Measurements from ENCODE around the gene MYL3.

The MYL3 gene

GRCh38 chr3:46860017-46860809 lies 3.0 kb downstream of the MYL3 start:
- Histone ChIP-seq H3K9me3 (ENCODE audit: control insufficient read depth in 1 of 2, low read length in 2 of 2) (no peaks in the 10 kb centered on the region), H3K27me3 (ENCODE audit: control insufficient read depth in 1 of 2, insufficient read depth in 2 of 2, low read length in 2 of 2) (peaks cover 0 to 2% of the 10 kb centered on the region in 2 donors), H3K27ac (ENCODE audit: low read depth, low read length) (no peak overlapping the region), H3K4me1 (ENCODE audit: control insufficient read depth in 1 of 2, insufficient read depth in 2 of 2, low read length in 2 of 2) (no peaks in the 10 kb centered on the region), H3K4me3 (ENCODE audit: low read depth in 1 of 2, low read length in 2 of 2) (no peak overlapping the region), H3K9ac (ENCODE audit: low read depth in 1 of 2, low read length in 2 of 2) (no peak overlapping the region), H3K36me3 (ENCODE audit: control insufficient read depth in 1 of 2, insufficient read depth in 2 of 2, low read length in 2 of 2) (no peaks in the 10 kb centered on the region)

- Histone ChIP-seq H3K36me3 (ENCODE audit: control insufficient read depth in 1 of 2, insufficient read depth in 2 of 2, low read length in 2 of 2) (no peaks in the 10 kb centered on the region), H3K9me3 (ENCODE audit: control insufficient read depth in 1 of 2, low read length in 2 of 2) (no peaks in the 10 kb centered on the region), H3K4me3 (ENCODE audit: low read depth in 1 of 2, low read length in 2 of 2) (no peak overlapping the region), H3K4me1 (ENCODE audit: control insufficient read depth in 1 of 2, insufficient read depth in 2 of 2, low read length in 2 of 2) (no peaks in the 10 kb centered on the region), H3K9ac (ENCODE audit: low read depth in 1 of 2, low read length in 2 of 2) (no peak overlapping the region), H3K27me3 (ENCODE audit: control insufficient read depth in 1 of 2, insufficient read depth in 2 of 2, low read length in 2 of 2) (peaks cover 0 to 2% of the 10 kb centered on the region in 2 donors), H3K27ac (ENCODE audit: low read depth, low read length) (no peak overlapping the region)
Measured at GRCh38 chr3:46859001-46859710, 4.1 kb downstream of the MYL3 start.

GRCh38 chr3:46858456-46858855 lies 4.8 kb downstream of the MYL3 start:
- H3K9ac ChIP-seq (ENCODE audit: low read depth in 1 of 2, low read length in 2 of 2): no peak overlapping the region
- no peak overlapping the region for H3K4me3 ChIP-seq (ENCODE audit: low read depth in 1 of 2, low read length in 2 of 2)
- no peaks in the 10 kb centered on the region for H3K9me3 ChIP-seq (ENCODE audit: control insufficient read depth in 1 of 2, low read length in 2 of 2)
- H3K36me3 ChIP-seq (ENCODE audit: control insufficient read depth in 1 of 2, insufficient read depth in 2 of 2, low read length in 2 of 2): no peaks in the 10 kb centered on the region
- H3K27me3 ChIP-seq (ENCODE audit: control insufficient read depth in 1 of 2, insufficient read depth in 2 of 2, low read length in 2 of 2): peaks cover 0 to 2% of the 10 kb centered on the region in 2 donors
- H3K27ac ChIP-seq (ENCODE audit: low read depth, low read length): no peak overlapping the region
- no peaks in the 10 kb centered on the region for H3K4me1 ChIP-seq (ENCODE audit: control insufficient read depth in 1 of 2, insufficient read depth in 2 of 2, low read length in 2 of 2)

- no peak overlapping the region for H3K9ac ChIP-seq (ENCODE audit: low read depth in 1 of 2, low read length in 2 of 2)
- no peaks in the 10 kb centered on the region for H3K9me3 ChIP-seq (ENCODE audit: control insufficient read depth in 1 of 2, low read length in 2 of 2)
- H3K4me3 ChIP-seq (ENCODE audit: low read depth in 1 of 2, low read length in 2 of 2): no peak overlapping the region
- H3K4me1 ChIP-seq (ENCODE audit: control insufficient read depth in 1 of 2, insufficient read depth in 2 of 2, low read length in 2 of 2): no peaks in the 10 kb centered on the region
- no peak overlapping the region for H3K27ac ChIP-seq (ENCODE audit: low read depth, low read length)
- no peaks in the 10 kb centered on the region for H3K27me3 ChIP-seq (ENCODE audit: control insufficient read depth in 1 of 2, insufficient read depth in 2 of 2, low read length in 2 of 2)
- no peaks in the 10 kb centered on the region for H3K36me3 ChIP-seq (ENCODE audit: control insufficient read depth in 1 of 2, insufficient read depth in 2 of 2, low read length in 2 of 2)
Measured at GRCh38 chr3:46857485-46858341, 5.5 kb downstream of the MYL3 start.

- H3K4me3 ChIP-seq (ENCODE audit: low read depth in 1 of 2, low read length in 2 of 2): no peak overlapping the region
- H3K36me3 ChIP-seq (ENCODE audit: control insufficient read depth in 1 of 2, insufficient read depth in 2 of 2, low read length in 2 of 2): no peaks in the 10 kb centered on the region
- H3K9me3 ChIP-seq (ENCODE audit: control insufficient read depth in 1 of 2, low read length in 2 of 2): no peaks in the 10 kb centered on the region
- no peak overlapping the region for H3K9ac ChIP-seq (ENCODE audit: low read depth in 1 of 2, low read length in 2 of 2)
- H3K27ac ChIP-seq (ENCODE audit: low read depth, low read length): no peak overlapping the region
- no peaks in the 10 kb centered on the region for H3K27me3 ChIP-seq (ENCODE audit: control insufficient read depth in 1 of 2, insufficient read depth in 2 of 2, low read length in 2 of 2)
- no peaks in the 10 kb centered on the region for H3K4me1 ChIP-seq (ENCODE audit: control insufficient read depth in 1 of 2, insufficient read depth in 2 of 2, low read length in 2 of 2)
Measured at GRCh38 chr3:46856576-46857471, 6.4 kb downstream of the MYL3 start.

GRCh38 chr3:46854555-46854991 lies 8.7 kb downstream of the MYL3 start:
- H3K4me3 ChIP-seq (ENCODE audit: low read depth in 1 of 2, low read length in 2 of 2): no peak overlapping the region
- no peaks in the 10 kb centered on the region for H3K36me3 ChIP-seq (ENCODE audit: control insufficient read depth in 1 of 2, insufficient read depth in 2 of 2, low read length in 2 of 2)
- no peaks in the 10 kb centered on the region for H3K4me1 ChIP-seq (ENCODE audit: control insufficient read depth in 1 of 2, insufficient read depth in 2 of 2, low read length in 2 of 2)
- H3K27ac ChIP-seq (ENCODE audit: low read depth, low read length): no peak overlapping the region
- no peak overlapping the region for H3K9ac ChIP-seq (ENCODE audit: low read depth in 1 of 2, low read length in 2 of 2)
- H3K27me3 ChIP-seq (ENCODE audit: control insufficient read depth in 1 of 2, insufficient read depth in 2 of 2, low read length in 2 of 2): no peaks in the 10 kb centered on the region
- H3K9me3 ChIP-seq (ENCODE audit: control insufficient read depth in 1 of 2, low read length in 2 of 2): no peaks in the 10 kb centered on the region

- no peak overlapping the region for H3K9ac ChIP-seq (ENCODE audit: low read depth in 1 of 2, low read length in 2 of 2)
- H3K27me3 ChIP-seq (ENCODE audit: control insufficient read depth in 1 of 2, insufficient read depth in 2 of 2, low read length in 2 of 2): no peaks in the 10 kb centered on the region
- no peaks in the 10 kb centered on the region for H3K36me3 ChIP-seq (ENCODE audit: control insufficient read depth in 1 of 2, insufficient read depth in 2 of 2, low read length in 2 of 2)
- H3K4me1 ChIP-seq (ENCODE audit: control insufficient read depth in 1 of 2, insufficient read depth in 2 of 2, low read length in 2 of 2): no peaks in the 10 kb centered on the region
- no peaks in the 10 kb centered on the region for H3K9me3 ChIP-seq (ENCODE audit: control insufficient read depth in 1 of 2, low read length in 2 of 2)
- H3K4me3 ChIP-seq (ENCODE audit: low read depth in 1 of 2, low read length in 2 of 2): no peak overlapping the region
- H3K27ac ChIP-seq (ENCODE audit: low read depth, low read length): no peak overlapping the region
Measured at GRCh38 chr3:46853441-46854415, 9.5 kb downstream of the MYL3 start.

GRCh38 chr3:46852839-46853355 lies 10.3 kb downstream of the MYL3 start:
- H3K36me3 ChIP-seq (ENCODE audit: control insufficient read depth in 1 of 2, insufficient read depth in 2 of 2, low read length in 2 of 2): no peaks in the 10 kb centered on the region
- no peaks in the 10 kb centered on the region for H3K9me3 ChIP-seq (ENCODE audit: control insufficient read depth in 1 of 2, low read length in 2 of 2)
- no peak overlapping the region for H3K4me3 ChIP-seq (ENCODE audit: low read depth in 1 of 2, low read length in 2 of 2)
- H3K27ac ChIP-seq (ENCODE audit: low read depth, low read length): no peak overlapping the region
- H3K27me3 ChIP-seq (ENCODE audit: control insufficient read depth in 1 of 2, insufficient read depth in 2 of 2, low read length in 2 of 2): no peaks in the 10 kb centered on the region
- no peaks in the 10 kb centered on the region for H3K4me1 ChIP-seq (ENCODE audit: control insufficient read depth in 1 of 2, insufficient read depth in 2 of 2, low read length in 2 of 2)
- no peak overlapping the region for H3K9ac ChIP-seq (ENCODE audit: low read depth in 1 of 2, low read length in 2 of 2)
